Endothelial cell of umbilical vein (primary cell): ENCODE measurements around the gene DNM2.

Experiments used
- EZH2 ChIP-seq: IDR thresholded peaks from 2 replicates; pipeline ENCODE4 v1.6.1; 2012; ENCODE audit warnings: borderline replicate concordance, low read depth, mild to moderate bottlenecking, moderate library complexity, low read length, inconsistent platforms; ENCODE audit not compliant: severe bottlenecking
- JUN ChIP-seq: IDR thresholded peaks from 2 replicates; pipeline ENCODE4 v1.6.1; 2011; ENCODE audit warnings: borderline replicate concordance, low read depth; ENCODE audit not compliant: insufficient read length, insufficient read depth
- MYC ChIP-seq: IDR thresholded peaks from one replicate; pipeline ENCODE4 v1.6.1; 2011; ENCODE audit warnings: mild to moderate bottlenecking, low read depth, low read length
- POLR2A ChIP-seq: IDR thresholded peaks from 2 replicates; pipeline ENCODE4 v1.6.1; 2012; ENCODE audit warnings: low read depth, mild to moderate bottlenecking, control low read depth, low read length
- TF ChIP-seq, protein P1 (sequence below), 2 donors: IDR thresholded peaks; 1 replicate in 1 of 2; 2 replicates in 1 of 2; pipeline ENCODE4 v1.5.1; 2011; ENCODE audit warnings: low read length in 2 of 2, mild to moderate bottlenecking in 2 of 2, moderate library complexity in 2 of 2, control low read depth in 1 of 2, inconsistent platforms in 1 of 2, low read depth in 1 of 2; ENCODE audit not compliant: insufficient read depth in 1 of 2; ENCODE audit errors: extremely low read depth in 1 of 2

- TF ChIP-seq, protein P1, sequence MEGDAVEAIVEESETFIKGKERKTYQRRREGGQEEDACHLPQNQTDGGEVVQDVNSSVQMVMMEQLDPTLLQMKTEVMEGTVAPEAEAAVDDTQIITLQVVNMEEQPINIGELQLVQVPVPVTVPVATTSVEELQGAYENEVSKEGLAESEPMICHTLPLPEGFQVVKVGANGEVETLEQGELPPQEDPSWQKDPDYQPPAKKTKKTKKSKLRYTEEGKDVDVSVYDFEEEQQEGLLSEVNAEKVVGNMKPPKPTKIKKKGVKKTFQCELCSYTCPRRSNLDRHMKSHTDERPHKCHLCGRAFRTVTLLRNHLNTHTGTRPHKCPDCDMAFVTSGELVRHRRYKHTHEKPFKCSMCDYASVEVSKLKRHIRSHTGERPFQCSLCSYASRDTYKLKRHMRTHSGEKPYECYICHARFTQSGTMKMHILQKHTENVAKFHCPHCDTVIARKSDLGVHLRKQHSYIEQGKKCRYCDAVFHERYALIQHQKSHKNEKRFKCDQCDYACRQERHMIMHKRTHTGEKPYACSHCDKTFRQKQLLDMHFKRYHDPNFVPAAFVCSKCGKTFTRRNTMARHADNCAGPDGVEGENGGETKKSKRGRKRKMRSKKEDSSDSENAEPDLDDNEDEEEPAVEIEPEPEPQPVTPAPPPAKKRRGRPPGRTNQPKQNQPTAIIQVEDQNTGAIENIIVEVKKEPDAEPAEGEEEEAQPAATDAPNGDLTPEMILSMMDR (IDR thresholded peaks at IDR 0.05; ENCODE audit: extremely low read depth in 1 of 2, insufficient read depth in 1 of 2, low read depth in 1 of 2, low read length in 2 of 2) = no peak
- TF ChIP-seq EZH2 (no peak), POLR2A (no peak), MYC (no peak), JUN (no peak)
Observed at GRCh38 chr19:10797078-10797477, 79.2 kb downstream of the DNM2 start.
